Bronchial epithelial cell (primary cell): ENCODE results near the gene AHNAK. TPM values are rescaled to one million over a fixed set of nuclear protein-coding genes. Genes with fewer than 3 reads are reported as not detected.

ENCODE experiments used
- DNase-seq: peaks from one replicate; pipeline ENCODE4 v3.0.0-alpha.2; 2010; ENCODE audit warnings: low read depth
- FAIRE-seq: peaks from 2 replicates; lab custom pipeline; 2011; peaks lifted over from hg19 to GRCh38; lab: Jason Lieb, UNC
- H3K27me3 ChIP-seq: 2 replicates; pipeline ENCODE4 v1.5.1; 2011; ENCODE audit warnings: low read length; ENCODE audit not compliant: control insufficient read depth, insufficient read depth
- H3K36me3 ChIP-seq: 2 replicates; pipeline ENCODE4 v1.5.1; 2011; ENCODE audit warnings: low read length; ENCODE audit not compliant: control insufficient read depth, insufficient read depth
- H3K4me3 ChIP-seq: 2 replicates; pipeline ENCODE4 v1.5.1; 2011; ENCODE audit warnings: mild to moderate bottlenecking, low read depth, low read length, control low read depth
- total RNA-seq: library from RNA; depleted of rRNA; stranded (reverse); fragments of >200 nt; gene quantifications from 2 replicates; pipeline ENCODE4 v1.2.1, GENCODE V29; 2014
- TF ChIP-seq, protein P1 (sequence below): IDR thresholded peaks from 2 replicates; pipeline ENCODE4 v1.5.1; 2011; ENCODE audit warnings: mild to moderate bottlenecking, moderate library complexity, low read length, control low read depth, inconsistent platforms; ENCODE audit not compliant: insufficient read depth, severe bottlenecking

The AHNAK gene
- total RNA-seq, 1 donor from 2014 or later = 354 TPM

DNA sequence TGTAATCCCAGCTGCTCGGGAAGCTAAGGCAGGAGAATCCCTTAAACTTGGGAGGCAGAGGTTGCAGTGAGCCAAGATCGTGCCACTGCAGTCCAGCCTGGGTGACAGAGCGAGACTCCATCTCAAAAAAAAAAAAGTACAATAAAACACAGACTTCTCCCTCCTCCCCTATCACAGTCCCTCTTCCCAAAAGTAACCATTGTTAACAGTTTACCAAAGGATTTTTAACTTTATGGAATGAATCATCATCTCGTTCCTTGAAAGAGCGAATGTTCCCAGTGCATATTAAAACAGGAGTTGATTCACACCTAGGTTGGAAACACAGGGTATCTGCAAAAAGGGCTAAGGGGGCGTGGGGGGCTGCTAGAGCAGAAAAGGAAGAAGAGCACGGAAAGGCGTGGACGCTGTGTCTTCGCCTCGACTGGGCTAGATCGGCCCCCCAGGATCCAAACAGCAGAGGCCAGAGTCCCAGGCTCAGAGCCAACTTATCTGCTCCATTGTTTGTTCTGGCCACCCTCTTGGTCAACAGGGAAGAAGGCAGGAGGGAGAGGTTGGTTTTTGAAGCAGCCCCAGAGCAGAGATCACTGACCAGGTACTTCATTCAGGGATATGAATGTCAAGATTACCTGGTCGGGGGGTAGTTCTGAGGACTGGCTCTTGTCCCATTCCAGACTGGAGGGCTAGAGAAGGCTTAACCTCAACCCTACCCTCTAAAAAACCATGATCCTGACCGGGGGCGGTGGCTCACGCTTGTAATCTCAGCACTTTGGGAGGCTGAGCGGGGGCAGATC, 2.1 kb upstream of the AHNAK start:
- Histone ChIP-seq H3K27me3 (no peaks in the 10 kb centered on the region), H3K36me3 (peaks cover 7% of the 10 kb centered on the region), H3K4me3 (no peak overlapping the region)
- TF ChIP-seq, protein P1, sequence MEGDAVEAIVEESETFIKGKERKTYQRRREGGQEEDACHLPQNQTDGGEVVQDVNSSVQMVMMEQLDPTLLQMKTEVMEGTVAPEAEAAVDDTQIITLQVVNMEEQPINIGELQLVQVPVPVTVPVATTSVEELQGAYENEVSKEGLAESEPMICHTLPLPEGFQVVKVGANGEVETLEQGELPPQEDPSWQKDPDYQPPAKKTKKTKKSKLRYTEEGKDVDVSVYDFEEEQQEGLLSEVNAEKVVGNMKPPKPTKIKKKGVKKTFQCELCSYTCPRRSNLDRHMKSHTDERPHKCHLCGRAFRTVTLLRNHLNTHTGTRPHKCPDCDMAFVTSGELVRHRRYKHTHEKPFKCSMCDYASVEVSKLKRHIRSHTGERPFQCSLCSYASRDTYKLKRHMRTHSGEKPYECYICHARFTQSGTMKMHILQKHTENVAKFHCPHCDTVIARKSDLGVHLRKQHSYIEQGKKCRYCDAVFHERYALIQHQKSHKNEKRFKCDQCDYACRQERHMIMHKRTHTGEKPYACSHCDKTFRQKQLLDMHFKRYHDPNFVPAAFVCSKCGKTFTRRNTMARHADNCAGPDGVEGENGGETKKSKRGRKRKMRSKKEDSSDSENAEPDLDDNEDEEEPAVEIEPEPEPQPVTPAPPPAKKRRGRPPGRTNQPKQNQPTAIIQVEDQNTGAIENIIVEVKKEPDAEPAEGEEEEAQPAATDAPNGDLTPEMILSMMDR = no peak
- DNase-seq (peak; percentile 52), FAIRE-seq (no peak)

DNA sequence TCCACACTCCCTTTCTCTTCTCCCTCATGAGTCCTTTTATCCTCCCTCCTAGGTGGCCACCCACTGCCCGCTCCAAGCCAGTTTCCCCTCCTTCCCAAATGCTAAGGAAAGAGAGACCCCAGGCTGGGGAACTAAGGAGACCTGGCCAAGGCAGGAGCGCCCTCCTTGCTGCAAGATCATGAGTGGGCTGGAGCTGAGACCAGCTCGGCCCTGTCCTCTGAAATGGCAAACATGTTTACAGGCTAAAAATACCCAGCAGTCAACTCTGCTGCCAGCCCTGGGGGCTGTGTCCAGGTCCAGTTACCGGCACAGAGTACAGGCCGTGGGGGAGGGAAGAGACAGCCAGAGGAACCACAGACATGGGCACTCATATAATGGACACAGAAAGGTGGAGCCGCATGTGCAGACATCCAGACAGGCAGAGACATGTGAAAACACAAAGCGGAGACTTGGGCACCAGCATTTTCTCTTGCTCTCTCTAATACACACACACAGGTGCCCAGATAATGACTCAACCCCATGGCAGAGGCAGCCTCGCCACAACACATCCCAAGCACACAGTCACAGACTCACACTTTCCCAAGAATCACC, 1.2 kb upstream of the AHNAK start:
- DNase-seq (peak; percentile 99), FAIRE-seq (peak; percentile 96)
- peaks cover 7% of the 10 kb centered on the region for H3K36me3 ChIP-seq
- TF ChIP-seq, protein P1 = no peak
- H3K27me3 ChIP-seq = no peaks in the 10 kb centered on the region
- peak overlapping the region; percentile 95 for H3K4me3 ChIP-seq

DNA sequence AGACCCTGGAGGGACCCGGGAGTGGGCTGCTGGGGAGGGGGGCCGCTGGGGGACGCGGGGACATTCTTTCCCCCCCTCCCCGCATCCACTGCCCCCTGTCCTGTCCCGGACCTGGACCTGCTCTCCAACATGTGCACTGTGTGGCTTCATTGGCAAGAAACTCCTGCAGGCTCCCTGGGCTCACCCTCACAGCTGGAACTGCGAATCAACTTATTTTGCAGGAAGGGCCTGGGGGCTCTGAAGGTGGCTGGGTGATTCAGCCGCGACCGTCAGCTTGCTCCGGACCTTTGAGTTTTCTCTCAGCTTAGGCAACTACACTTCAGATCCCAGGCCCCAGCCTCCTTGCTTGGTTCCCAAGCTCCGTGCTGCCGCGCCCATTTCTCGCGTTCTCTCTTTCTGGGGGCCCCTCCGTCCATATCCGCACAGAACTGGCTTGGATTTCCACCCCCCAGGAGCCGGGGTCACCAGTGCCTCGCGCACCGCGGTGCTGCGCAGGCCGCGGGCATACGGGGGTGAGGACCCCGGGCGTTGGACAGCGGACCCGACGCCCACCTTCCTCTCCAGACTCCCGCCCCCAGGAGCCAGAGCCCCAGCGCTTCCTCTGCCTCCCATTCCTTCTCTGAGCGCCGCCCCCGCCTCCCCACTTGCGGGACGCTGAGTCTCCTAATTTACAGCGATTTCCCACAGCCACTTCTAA, 471 bp upstream of the AHNAK start:
- Histone ChIP-seq H3K4me3 (peak overlapping the region; percentile 95), H3K27me3 (no peaks in the 10 kb centered on the region), H3K36me3 (peaks cover 11% of the 10 kb centered on the region)
- TF ChIP-seq, protein P1 = no peak
- FAIRE-seq (no peak), DNase-seq (peak; percentile 78)

DNA sequence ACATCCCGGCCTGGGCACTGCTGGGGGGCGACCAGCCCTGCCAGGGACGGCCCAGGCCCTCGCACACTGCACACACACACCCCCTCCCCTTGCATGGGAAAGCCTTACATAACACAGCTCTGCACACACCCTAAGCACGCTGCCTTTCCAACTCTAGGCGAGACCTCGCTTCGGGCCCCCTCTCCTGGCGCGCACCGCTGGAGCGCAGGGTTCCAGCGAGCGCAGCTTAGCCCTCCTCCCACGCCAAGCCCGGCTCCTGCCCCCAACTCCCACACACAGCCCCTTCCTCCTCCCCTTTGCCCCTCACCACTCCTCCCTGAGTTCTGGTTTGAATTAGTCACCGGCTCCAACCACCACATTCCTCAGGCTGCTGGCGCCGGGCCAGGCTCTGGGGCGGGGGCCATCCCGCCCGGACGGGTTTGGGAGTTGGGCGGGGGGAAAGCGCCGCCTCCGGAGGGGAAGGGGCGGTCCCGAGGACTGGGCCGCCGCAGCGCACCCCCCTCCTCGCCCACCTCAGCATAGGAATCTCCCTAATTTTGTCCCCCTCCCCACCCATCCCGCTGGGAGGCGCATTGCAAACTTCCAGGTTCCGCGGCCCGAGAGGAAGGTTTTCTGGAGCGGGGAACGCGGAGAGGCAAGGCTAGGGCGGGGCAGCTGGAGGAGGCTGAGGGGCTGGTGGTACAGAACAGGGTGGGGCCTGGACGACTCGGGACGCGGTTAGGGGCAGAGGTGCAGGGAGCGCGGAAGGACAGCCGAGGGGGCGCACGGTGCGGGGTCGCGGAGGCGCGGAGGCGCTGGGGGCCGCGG, 966 bp downstream of the AHNAK start:
- TF ChIP-seq, protein P1 = peak; percentile 5
- FAIRE-seq (no peak), DNase-seq (peak; percentile 74)
- Histone ChIP-seq H3K27me3 (no peaks in the 10 kb centered on the region), H3K36me3 (peaks cover 12% of the 10 kb centered on the region), H3K4me3 (peak overlapping the region; percentile 95)

DNA sequence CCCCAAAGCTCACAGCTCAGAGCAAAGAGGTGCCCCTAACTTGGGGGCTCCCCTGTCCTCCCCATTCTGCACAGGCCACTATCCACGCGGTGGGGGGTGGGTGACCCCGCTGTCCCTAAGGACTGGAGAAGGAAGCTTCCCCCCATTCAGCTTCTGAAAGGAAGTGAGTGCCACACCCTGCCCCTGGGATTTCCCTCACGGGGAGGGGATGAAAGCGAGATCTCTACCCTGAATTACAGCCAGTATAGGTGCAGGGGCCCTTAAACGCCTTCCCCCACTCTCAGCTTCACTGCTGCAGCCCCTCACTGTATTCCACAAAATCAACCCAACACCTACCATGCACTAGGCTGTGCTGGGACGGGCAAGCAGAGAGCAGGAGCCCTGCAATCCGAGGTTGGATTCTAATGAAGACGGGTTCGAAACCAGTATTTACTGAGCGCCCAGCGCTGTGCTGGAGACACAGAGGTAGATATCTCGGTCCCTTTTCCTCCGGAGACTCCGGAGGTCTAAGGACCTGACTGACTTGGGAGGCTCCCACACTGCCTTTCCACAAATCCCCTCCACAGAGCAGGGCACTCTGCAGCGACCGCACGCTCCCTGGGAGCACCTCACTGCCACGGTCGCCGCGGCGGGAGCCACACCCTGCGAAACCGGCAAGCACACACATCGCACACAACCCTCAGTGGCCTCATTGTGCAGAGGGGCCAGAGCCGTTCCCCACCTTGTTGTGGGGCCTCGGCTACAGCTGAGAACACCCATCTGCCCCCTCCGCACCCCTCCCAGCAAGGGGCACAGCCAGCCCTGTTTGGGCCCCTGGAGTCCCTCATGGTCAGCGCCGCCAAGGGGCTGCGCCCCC, 1.8 kb downstream of the AHNAK start:
- peaks cover 12% of the 10 kb centered on the region for H3K36me3 ChIP-seq
- peak overlapping the region; percentile 95 for H3K4me3 ChIP-seq
- DNase-seq (peak; percentile 15), FAIRE-seq (no peak)
- TF ChIP-seq, protein P1 = no peak
- H3K27me3 ChIP-seq = no peaks in the 10 kb centered on the region
